ENCODE results near the gene PCBP2.

- TF ChIP-seq CTCF (IDR thresholded peaks at IDR 0.05) (no peak), EP300 (IDR thresholded peaks at IDR 0.05) (no peak), POLR2A (IDR thresholded peaks at IDR 0.05) (no peak)
Measured at GRCh38 chr12:53530061-53530460, 78.2 kb downstream of the PCBP2 start.

Measured in tibial nerve (tissue), 4 donors.